Measurements from ENCODE around the gene MC1R. TPM values are rescaled to one million over a fixed set of nuclear protein-coding genes. Genes with fewer than 3 reads are reported as not detected.

The MC1R gene
- total and polyA plus RNA-seq, 10 of the 15 experiments (the other 5 are each of a cell fraction or from before 2014, with no cell fraction given), result 0.06 to 2.3 (median 0.45) TPM

DNA sequence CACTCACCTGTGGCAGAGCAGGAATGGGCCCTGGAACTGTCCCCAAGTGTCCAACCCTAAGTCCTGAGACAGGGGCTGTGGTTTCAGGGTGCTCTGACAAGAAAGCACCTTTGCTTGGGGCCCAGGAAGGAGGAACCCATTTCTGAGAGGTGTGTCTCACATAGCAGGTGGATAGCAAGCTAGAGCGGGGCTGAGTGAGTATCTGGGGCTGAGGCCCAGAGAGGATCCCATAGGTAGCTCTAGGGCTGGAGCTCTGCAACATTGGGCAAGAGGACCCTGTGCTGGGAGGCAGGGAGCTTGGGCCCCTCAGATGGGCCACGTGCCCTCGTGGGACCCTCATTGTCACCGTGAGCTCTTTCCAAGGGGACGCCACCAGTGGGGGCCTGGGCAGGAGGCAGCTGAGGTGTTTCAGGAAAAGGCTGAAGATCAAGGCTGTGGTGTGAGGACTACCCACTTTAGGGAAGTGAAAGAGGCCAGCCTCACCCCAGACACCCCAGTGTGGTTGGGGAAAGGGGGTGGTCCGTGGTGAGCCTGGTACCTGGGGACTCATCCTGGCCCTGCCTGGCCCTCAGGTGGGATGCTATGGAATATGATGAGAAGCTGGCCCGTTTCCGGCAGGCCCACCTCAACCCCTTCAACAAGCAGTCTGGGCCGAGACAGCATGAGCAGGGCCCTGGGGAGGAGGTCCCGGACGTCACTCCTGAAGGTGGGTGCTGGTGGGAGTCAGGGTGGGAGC lies 35.2 kb downstream of the MC1R start (continued):
- 0 out of 2 replicates have a peak, but pooled peaks have one; percentile 17 for TF ChIP-seq CHD2 (IDR thresholded peaks at IDR 0.05; ENCODE audit: borderline replicate concordance, low read depth, low read length)
- TF ChIP-seq SIN3A (IDR thresholded peaks at IDR 0.05; ENCODE audit: low read depth, low read length), result no peak

DNA sequence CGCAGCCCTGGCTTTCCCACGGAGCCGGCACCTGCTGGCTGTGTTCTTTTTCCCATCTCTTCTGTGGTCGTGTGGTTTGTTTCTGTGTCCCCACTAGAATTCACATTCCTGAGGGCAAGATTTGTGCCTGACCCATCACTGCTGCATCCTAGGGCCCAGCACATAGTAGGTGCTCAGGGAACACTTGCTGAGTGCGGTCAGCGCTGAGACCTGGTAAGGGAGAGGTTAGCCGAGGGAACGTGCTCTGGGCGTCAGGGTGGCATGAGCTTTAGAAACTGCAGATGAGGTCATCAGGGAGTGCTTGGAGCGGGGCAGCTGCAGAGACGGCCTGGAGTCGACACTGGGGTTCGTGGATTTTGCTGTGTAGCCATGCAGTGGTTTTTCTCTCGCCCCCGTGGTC lies 35.8 kb downstream of the MC1R start:
- DNase-seq (ENCODE audit: low read depth, low spot score) (no peak), ATAC-seq (peak; percentile 13; the same call in 2 of the 3 replicates), FAIRE-seq (no peak)
- Histone ChIP-seq H3K9ac (ENCODE audit: control insufficient read depth, insufficient read depth, low read length) (no peak overlapping the region), H3K4me2 (ENCODE audit: control insufficient read depth, insufficient read depth) (peak overlapping the region; percentile 94), H3K4me1 (ENCODE audit: control insufficient read depth, insufficient read depth, low read length) (peaks cover 48% of the 10 kb centered on the region), H3K27ac (ENCODE audit: control insufficient read depth, insufficient read depth) (no peak overlapping the region), H4K20me1 (ENCODE audit: control insufficient read depth, insufficient read depth) (no peaks in the 10 kb centered on the region), H3K79me2 (ENCODE audit: control insufficient read depth, insufficient read depth, low read length) (no peaks in the 10 kb centered on the region), H3K36me3 (ENCODE audit: control insufficient read depth in 2 of 2, insufficient read depth in 2 of 2, low read length in 1 of 2) (peaks cover 0 to 5% of the 10 kb centered on the region in 2 experiments), H3K9me3 (replicated peaks; ENCODE audit: control insufficient read depth, insufficient read depth, low read length) (no peaks in the 10 kb centered on the region), H3K4me3 (no peak overlapping the region), H3K27me3 (replicated peaks in 1 of 2; ENCODE audit: control insufficient read depth in 2 of 2, insufficient read depth in 2 of 2, low read length in 1 of 2) (no peaks in the 10 kb centered on the region), H2AFZ (ENCODE audit: control insufficient read depth, low read depth, low read length) (no peak overlapping the region)
- TF ChIP-seq RELB (IDR thresholded peaks at IDR 0.05; ENCODE audit: low read depth) (no peak), MXI1 (IDR thresholded peaks at IDR 0.05; ENCODE audit: low read depth, low read length) (no peak), MAX (IDR thresholded peaks at IDR 0.05; ENCODE audit: low read depth, low read length) (no peak), SIN3A (IDR thresholded peaks at IDR 0.05; ENCODE audit: low read depth, low read length) (no peak), MTA2 (IDR thresholded peaks at IDR 0.05; ENCODE audit: low read depth) (no peak)
- ChIA-PET SMC1A (ENCODE audit: uncharacterized antibody, unreplicated experiment) (no interaction called here), CTCF (interaction anchor here (1.4 to 1.6 kb wide), 2 partner anchors 10 to 27 kb away, joined by 4 to 5 read pairs; no protein-coding TSS in a partner anchor), POLR2A (interaction anchor here (0.5 to 1.9 kb wide), 4 partner anchors 10 to 71 kb away, joined by 3 to 10 read pairs (median 4); no protein-coding TSS in a partner anchor), RAD21 (ENCODE audit: unreplicated experiment) (no interaction called here)
- intact Hi-C loops (cut with micrococcal nuclease; ENCODE audit: unreplicated experiment) (no loop called here), in situ Hi-C loops (cut with MboI) (no loop called here)
- WGBS (ENCODE audit: insufficient coverage, insufficient replicate concordance, low lambda C conversion rate, missing lambda C conversion rate), result 54% methylated on average over 15 of the region's 15 CpGs
- no TSS peak for BruUV-seq (replicated peaks)
